HepG2 (cell line): Measurements from ENCODE around the gene NXPH1. TPM values are rescaled to one million over a fixed set of nuclear protein-coding genes. Genes with fewer than 3 reads are reported as not detected.

Source experiments
- ATAC-seq: fragments of 200-7000 bp; cut with Tn5 transposase; 3 replicates; pipeline ENCODE4 v1.9.1; 2020; ENCODE audit warnings: mild to moderate bottlenecking, moderate library complexity
- BruUV-seq: library from RNA; stranded (reverse); fragments of 400-500 nt; replicated peaks from 2 replicates; lab custom pipeline; 2021; lab: Mats Ljungman, UMichigan
- CTCF ChIA-PET: fragments of 300-600 bp; formaldehyde crosslinking; extraction: SDS; loops from one replicate; lab custom pipeline; 2021; ENCODE audit warnings: low total read pairs, inconsistent platforms, low intra/inter-chr PET ratio; lab: Yijun Ruan, JAX
- POLR2A ChIA-PET: fragments of 350-600 bp; sonication (Branson Sonifier 250); formaldehyde crosslinking; loops from one replicate; lab custom pipeline; 2020; ENCODE audit warnings: antibody characterized with exemption, inconsistent platforms; lab: Yijun Ruan, JAX
- DNase-seq: peaks from one replicate; pipeline ENCODE4 v3.0.0-alpha.2; 2015; ENCODE audit warnings: low spot score
- FAIRE-seq: peaks from 3 replicates; lab custom pipeline; 2011; peaks lifted over from hg19 to GRCh38; lab: Jason Lieb, UNC
- H2AFZ ChIP-seq: one replicate; pipeline ENCODE4 v1.6.1; 2011; ENCODE audit warnings: low read length, inconsistent platforms
- H3K27ac ChIP-seq: fragments of 300-600 bp; 3 replicates; pipeline ENCODE4 v1.8.0; 2011; ENCODE audit warnings: mixed run types, mild to moderate bottlenecking, mixed read lengths, low read length, inconsistent platforms; ENCODE audit not compliant: insufficient read depth; ENCODE audit errors: extremely low read length
- H3K27me3 ChIP-seq, 2 experiments: fragments of 200-600 bp in 1 of 2; 2 replicates in 1 of 2; 3 replicates in 1 of 2; pipeline versions ENCODE4 v1.6.0 to v1.8.0; 2011; ENCODE audit warnings: low read length in 2 of 2, mild to moderate bottlenecking in 2 of 2, moderate library complexity in 2 of 2, inconsistent platforms in 1 of 2; ENCODE audit not compliant: insufficient read depth in 2 of 2, control insufficient read depth in 1 of 2
- H3K36me3 ChIP-seq, 2 experiments: fragments of 200-600 bp in 1 of 2; replicated peaks in 1 of 2; 2 replicates in 1 of 2; 3 replicates in 1 of 2; pipeline versions ENCODE4 v1.5.1 to v1.8.0; 2011; ENCODE audit warnings: low read length in 2 of 2, inconsistent platforms in 1 of 2; ENCODE audit not compliant: insufficient read depth in 2 of 2, control insufficient read depth in 1 of 2
- H3K4me1 ChIP-seq: 2 replicates; pipeline ENCODE4 v1.5.1; 2012; ENCODE audit warnings: low read length, inconsistent platforms; ENCODE audit not compliant: insufficient read depth
- H3K4me2 ChIP-seq: 2 replicates; pipeline ENCODE4 v1.6.0; 2011; ENCODE audit warnings: low read depth, low read length, inconsistent platforms
- H3K4me3 ChIP-seq, 3 experiments: fragments of 200-600 bp in 1 of 3; sonication (generic), shearing (Covaris generic) in 1 of 3; replicated peaks in 1 of 3; 2 replicates each; pipeline ENCODE4 v1.5.1; 2011 to 2016; ENCODE audit warnings: low read length in 3 of 3, inconsistent platforms in 2 of 3, low read depth in 2 of 3, mild to moderate bottlenecking in 2 of 3, control low read depth in 1 of 3, mixed read lengths in 1 of 3; ENCODE audit not compliant: insufficient read depth in 1 of 3
- H3K79me2 ChIP-seq: one replicate; pipeline ENCODE4 v1.6.1; 2011; ENCODE audit warnings: low read length, inconsistent platforms; ENCODE audit not compliant: insufficient read depth
- H3K9ac ChIP-seq: 2 replicates; pipeline ENCODE4 v1.6.0; 2011; ENCODE audit warnings: mild to moderate bottlenecking, low read depth, low read length, inconsistent platforms; ENCODE audit not compliant: insufficient read depth
- H3K9me3 ChIP-seq: 2 replicates; pipeline ENCODE4 v1.5.1; 2012; ENCODE audit warnings: mild to moderate bottlenecking, low read length
- H4K20me1 ChIP-seq: 2 replicates; pipeline ENCODE4 v1.6.0; 2011; ENCODE audit warnings: inconsistent platforms, mild to moderate bottlenecking, low read length, moderate library complexity; ENCODE audit not compliant: insufficient read depth
- ATF7-NPFF ChIP-seq: sonication (generic); formaldehyde crosslinking; IDR thresholded peaks from 2 replicates; pipeline ENCODE4 v1.8.1; 2023; ENCODE audit warnings: mild to moderate bottlenecking, low read depth, missing genetic modification reagents, moderate library complexity
- MAFK ChIP-seq, 2 experiments: IDR thresholded peaks in 1 of 2; conservative IDR thresholded peaks in 1 of 2; 2 replicates each; pipeline ENCODE4 v1.6.1; 2011; ENCODE audit warnings: improper control_type of control experiment in 2 of 2, low read length in 2 of 2
- ZFP36 ChIP-seq: fragments of 150-350 bp; IDR thresholded peaks from 2 replicates; pipeline ENCODE4 v1.6.1; 2018; ENCODE audit warnings: borderline replicate concordance, low read length, low read depth; ENCODE audit not compliant: partially characterized antibody
- ZNF224 ChIP-seq: sonication (generic); formaldehyde crosslinking; IDR thresholded peaks from 2 replicates; pipeline ENCODE4 v1.5.0; 2020; ENCODE audit warnings: mild to moderate bottlenecking, missing genetic modification reagents
- ZNF296 ChIP-seq: sonication (generic); formaldehyde crosslinking; conservative IDR thresholded peaks from 2 replicates; pipeline ENCODE4 v1.5.0; 2020; ENCODE audit warnings: mild to moderate bottlenecking, missing genetic modification reagents
- ZZZ3 ChIP-seq: sonication (generic); formaldehyde crosslinking; IDR thresholded peaks from 2 replicates; pipeline ENCODE4 v1.4.0; 2020; ENCODE audit warnings: missing genetic modification reagents, mild to moderate bottlenecking, borderline replicate concordance
- WGBS: methylation state at CpG from one replicate; pipeline ENCODE4 v1.1.6; 2017; ENCODE audit warnings: low lambda C conversion rate; 5-methylcytosine and 5-hydroxymethylcytosine counted together
- in situ Hi-C: cut with HindIII; loops from 2 replicates; pipeline ENCODE4 v1.10.0; 2017; ENCODE audit warnings: low pct_unique_long_range_greater_than_20kb; ENCODE audit not compliant: extremely low pct_ligation_motif_present
- intact Hi-C: fragments of 100-400 bp; cut with micrococcal nuclease; formaldehyde crosslinking; loops from one replicate; pipeline ENCODE4 v1.10.0; 2022; ENCODE audit not compliant: unreplicated experiment
- polyA plus RNA-seq, 8 experiments: library from polyadenylated mRNA; depleted of rRNA in 3 of 8; stranded (reverse) in 7 of 8; unstranded in 1 of 8; fragments of >200 nt; fragmentation: Illumina TruSeq in 4 of 8; extraction: Trizol in 4 of 8; gene quantifications; 2 replicates each; pipeline versions ENCODE4 v1.2.1 to v1.2.3, GENCODE V29; 2011 to 2016; ENCODE audit warnings: low read depth in 4 of 8, missing spikeins in 1 of 8, mixed read lengths in 1 of 8; ENCODE audit not compliant: insufficient read depth in 1 of 8
- total RNA-seq, 5 experiments: library from RNA; depleted of rRNA; stranded (reverse); fragments of >200 nt; fragmentation: Illumina TruSeq; extraction: Trizol; gene quantifications; 2 replicates each; pipeline ENCODE4 v1.2.3, GENCODE V29; 2016; ENCODE audit warnings: low read depth in 1 of 5
- TF ChIP-seq, protein P1 (sequence below): IDR thresholded peaks from 2 replicates; pipeline ENCODE4 v1.6.1; 2016; ENCODE audit warnings: low read depth

The NXPH1 gene
- total and polyA plus RNA-seq, 2 of the 13 experiments (the other 11 are each of a cell fraction or from before 2014, with no cell fraction given): not detected

DNA sequence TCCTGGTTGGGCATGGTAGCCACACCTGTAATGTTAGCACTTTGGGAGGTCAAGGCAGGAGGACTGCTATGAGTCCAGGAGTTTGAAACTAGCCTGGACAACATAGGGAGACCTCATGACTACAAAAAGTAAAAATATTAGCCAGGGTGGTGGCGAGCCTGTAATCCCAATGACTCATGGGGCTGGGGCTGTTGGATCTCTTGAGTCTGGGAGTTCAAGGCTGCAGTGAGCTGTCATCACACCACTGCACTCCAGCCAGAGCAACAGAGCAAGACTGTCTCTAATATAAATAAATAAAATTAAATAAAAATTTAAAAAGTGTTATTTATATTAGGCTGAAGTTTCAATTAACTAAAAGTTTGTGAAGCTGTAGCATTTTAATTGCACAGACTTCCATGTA, 207.3 kb downstream of the NXPH1 start:
- no peak for FAIRE-seq
- H3K4me3 ChIP-seq: no peak overlapping the region
- TF ChIP-seq ZNF224 (no peak), MAFK (conservative IDR thresholded peaks at IDR 0.05 in 1 of 2, IDR thresholded peaks at IDR 0.05 in 1 of 2; ENCODE audit: low read length in 2 of 2) (no peak), ZNF296 (no peak), ZZZ3 (CRISPR knock-in tag) (no peak), ZFP36 (no peak), ATF7-NPFF (no peak)
- TF ChIP-seq, protein P1, sequence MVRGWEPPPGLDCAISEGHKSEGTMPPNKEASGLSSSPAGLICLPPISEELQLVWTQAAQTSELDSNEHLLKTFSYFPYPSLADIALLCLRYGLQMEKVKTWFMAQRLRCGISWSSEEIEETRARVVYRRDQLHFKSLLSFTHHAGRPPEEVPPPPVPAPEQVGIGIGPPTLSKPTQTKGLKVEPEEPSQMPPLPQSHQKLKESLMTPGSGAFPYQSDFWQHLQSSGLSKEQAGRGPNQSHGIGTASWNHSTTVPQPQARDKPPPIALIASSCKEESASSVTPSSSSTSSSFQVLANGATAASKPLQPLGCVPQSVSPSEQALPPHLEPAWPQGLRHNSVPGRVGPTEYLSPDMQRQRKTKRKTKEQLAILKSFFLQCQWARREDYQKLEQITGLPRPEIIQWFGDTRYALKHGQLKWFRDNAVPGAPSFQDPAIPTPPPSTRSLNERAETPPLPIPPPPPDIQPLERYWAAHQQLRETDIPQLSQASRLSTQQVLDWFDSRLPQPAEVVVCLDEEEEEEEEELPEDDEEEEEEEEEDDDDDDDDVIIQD: no peak
- TF ChIP-seq, all 625 proteins: peak for 0
- ChIA-PET POLR2A (no interaction called here), CTCF (no interaction called here)
- no peak for ATAC-seq
- in situ Hi-C loops: no loop called here
- Histone ChIP-seq H3K4me1 (no peaks in the 10 kb centered on the region), H4K20me1 (no peaks in the 10 kb centered on the region), H3K4me2 (no peak overlapping the region), H3K27me3 (no peaks in the 10 kb centered on the region), H3K79me2 (no peaks in the 10 kb centered on the region), H3K9ac (no peak overlapping the region), H3K27ac (no peak overlapping the region), H3K9me3 (no peaks in the 10 kb centered on the region), H2AFZ (no peak overlapping the region), H3K36me3 (no peaks in the 10 kb centered on the region)
- WGBS: 6% methylated on average over 1 of the region's 1 CpG
- BruUV-seq: no TSS peak
- no peak for DNase-seq
- intact Hi-C loops: no loop called here
